Ureter (tissue), 1 donor: Measurements from ENCODE around the gene MYO18A. TPM values are rescaled to one million over a fixed set of nuclear protein-coding genes. Genes with fewer than 3 reads are reported as not detected.

Source experiments
- DNase-seq: peaks from one replicate; pipeline ENCODE4 v3.0.0-alpha.2; 2020; ENCODE audit warnings: low spot score
- total RNA-seq: library from RNA; stranded (reverse); gene quantifications from one replicate; pipeline ENCODE4 v1.2.4, GENCODE V29; 2023
- donor health status: DM: yes; HTN: yes; CAD: no.

The MYO18A gene
- total RNA-seq, 1 donor from 2014 or later, result 74.5 TPM

DNA sequence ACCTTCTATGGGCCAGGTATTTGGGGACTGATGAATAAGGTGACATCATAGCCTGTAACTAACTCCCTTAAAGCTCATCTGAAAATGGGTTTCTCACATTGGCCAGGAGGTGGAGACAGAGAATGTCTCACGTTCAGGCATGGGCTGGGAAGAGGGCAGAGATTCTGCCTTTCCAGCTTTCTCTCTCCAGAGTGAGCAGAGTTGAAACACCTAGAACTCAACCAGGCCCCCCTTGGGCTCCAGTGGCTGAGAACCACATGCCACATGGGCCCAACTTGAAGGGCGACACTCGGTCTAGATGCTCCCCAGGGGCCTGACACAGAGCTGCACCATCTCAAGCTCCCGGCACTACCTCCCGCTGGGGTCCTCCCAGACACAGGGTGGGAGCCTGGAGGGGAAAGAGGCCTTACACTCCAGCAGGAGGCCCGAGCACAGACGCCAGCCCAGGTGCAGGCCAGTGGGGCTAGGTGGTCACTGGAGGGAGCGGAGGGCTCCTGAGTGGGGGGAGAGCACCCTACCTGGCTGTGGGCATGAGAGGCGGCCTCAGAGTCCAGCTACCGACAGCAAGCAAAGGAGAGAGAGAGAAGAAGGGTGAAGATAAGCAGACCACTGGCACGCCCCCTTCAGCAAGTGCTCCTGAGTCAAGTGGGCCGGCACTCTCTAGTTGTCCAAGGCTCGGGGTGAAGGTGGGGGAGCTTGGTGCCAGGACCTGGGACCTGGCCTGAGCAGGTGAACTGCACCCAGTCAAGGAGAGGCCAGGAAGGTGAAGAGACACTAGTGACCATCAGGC, 55.9 kb downstream of the MYO18A start:
- no peak for DNase-seq

DNA sequence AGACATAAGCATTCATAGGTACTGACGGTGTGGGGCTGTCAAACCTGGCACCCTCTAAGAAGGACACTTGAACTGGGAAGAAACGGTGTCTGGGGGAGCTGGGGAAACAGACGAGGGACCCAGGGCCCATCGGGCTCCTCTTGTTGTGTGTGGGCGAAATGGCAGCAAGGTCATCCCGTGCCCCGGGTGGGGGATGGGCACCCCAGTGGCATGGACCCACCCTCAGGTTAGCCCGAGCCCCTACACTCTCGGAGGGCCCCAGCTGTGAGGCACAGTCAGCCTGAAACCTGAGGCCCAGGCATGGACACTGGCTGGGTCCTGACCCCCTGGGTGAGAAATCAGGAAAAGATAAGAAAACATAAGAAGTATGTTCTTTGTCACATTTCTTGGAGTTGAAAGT, 57.1 kb downstream of the MYO18A start:
- no peak for DNase-seq

DNA sequence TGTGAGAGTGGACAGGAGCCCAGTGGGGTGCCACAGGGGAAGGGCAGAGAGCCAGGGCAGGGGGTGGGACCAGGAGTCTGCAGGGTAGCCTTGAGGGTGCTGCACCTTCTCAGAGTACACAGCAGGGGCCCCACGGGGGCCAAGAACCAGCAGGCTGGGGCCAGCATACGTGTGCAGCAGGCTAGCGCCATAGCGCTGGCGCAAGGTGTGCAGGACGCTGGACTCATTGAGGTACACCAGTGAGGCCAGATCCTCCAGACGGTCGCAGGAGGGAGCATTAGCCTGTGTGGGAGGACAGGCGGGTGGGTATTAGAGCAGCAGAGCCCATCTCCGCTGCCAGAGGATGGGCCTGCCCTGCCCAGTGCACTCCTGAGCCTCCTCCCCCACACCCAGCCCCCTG, 58.8 kb downstream of the MYO18A start:
- DNase-seq, result no peak

DNA sequence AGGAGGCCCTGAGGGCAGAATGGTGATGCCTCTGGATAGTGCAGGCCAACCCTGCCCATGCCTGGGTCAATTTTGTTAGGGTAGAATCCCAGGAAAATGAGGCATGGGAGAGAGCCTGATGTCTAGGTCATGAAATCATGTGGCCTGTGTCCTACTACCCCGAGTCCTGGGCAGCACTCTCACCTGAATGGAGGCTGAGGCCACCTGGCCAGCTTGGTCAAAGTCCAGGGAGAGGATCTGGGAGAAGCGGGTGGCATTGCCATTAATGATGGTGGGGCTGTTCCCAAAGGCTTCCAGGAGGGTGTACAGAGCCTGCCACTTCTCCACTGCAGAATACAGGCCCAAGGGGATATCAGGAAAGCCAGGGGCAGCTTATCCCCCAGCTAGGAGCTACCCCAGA, 59.8 kb downstream of the MYO18A start:
- DNase-seq, result no peak

DNA sequence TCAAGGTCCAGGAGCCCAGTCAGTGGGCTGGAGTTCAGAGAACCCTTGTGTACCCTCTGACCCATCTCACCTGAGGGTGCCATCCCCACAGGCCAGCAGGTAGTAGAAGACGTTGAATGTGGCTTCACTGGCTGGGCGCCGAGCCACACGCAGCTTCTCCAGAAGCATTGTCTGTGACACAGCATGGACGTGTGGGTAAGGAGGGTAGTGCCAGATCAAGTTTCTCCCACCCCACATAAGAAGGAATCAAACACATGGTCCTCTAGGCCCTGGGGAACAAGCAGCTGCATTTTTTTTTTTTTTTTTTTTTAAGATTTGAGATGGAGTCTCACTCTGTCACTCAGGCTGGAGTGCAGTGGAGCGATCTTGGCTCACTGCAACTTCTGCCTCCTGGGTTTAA, 60.9 kb downstream of the MYO18A start:
- no peak for DNase-seq

DNA sequence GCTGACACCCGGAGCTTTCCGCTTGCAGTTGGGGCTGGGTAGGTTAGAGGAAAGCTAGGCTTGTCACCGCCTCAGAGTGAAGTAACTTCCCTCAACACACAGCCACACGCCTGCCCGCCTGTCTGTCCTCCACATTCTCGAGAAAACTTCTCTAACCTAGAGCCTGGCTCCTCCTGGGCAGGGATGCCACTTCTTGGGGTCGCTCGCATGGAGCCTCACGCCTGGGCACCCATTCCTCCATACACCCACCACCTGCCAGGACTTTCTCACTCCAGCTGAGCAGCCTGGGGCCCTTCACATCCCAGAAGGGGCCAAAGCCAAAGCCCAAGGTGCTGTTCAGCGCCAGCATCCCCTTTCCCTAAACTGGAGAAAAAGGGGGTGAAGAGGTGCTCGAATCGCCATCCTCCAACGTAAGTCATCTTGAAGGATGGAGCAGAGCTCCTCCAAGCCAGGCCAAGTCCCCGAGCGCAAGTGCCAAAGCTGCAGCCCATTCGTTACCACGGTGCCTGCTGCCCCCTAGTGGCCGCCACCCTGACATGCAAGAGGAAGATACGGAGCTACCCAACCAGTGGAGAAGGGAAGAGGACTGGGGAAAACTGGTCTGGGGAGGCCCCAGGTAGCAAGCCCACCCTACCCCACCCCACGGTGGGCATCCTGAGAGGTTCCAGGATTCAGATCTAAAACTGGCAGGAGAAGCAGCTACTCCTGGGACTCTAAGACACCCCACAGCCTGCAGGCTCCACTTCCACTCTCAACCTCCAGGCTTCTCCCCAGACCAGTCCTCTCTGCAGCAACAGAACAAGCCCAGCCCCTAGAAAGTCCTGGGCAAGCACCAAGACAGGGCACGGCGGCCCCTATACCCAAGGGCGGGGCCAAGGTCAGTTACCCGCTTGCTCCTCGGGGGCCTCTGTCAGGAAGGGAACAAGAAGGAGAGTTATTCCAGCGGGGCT, 63.1 kb downstream of the MYO18A start:
- peak; percentile 73 for DNase-seq

DNA sequence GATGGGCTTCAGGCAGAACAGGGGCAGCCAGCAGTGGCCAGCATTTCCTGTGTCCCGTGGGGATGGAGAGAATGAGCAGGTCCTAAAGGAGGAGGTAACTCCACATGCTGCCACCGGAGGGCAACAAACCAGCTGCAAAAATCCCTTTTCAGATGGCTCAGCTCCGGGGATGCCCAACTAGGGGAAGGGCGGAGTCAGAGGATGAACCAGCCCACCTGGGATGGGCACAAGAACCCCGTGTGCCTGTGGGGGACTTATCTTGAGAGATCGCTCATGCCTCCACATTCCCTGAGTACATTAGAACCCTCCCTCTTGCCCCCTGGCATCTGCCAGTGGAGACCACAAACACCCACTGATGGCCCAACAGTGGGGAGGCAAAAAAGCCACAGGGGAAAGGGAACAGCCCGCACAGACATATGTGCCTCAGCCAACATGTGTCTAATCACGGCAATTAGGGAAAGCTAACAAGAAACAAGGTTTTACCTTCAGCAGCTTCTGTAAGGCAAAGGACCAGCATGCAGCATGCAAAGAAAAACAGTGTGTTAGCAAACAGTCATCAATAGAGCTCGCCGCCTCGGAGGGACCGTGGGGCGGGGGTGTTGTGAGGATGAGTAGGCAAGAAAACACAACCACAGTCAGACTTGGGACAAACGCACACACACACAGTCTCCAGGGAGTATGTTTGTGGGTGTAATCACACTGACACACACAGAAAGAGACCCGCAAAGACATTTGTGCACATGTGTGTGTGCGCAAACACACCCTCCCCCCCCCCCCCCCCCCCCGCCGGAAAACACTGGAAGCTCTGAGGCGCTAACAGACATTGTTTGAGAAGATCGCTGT, 64.0 kb downstream of the MYO18A start:
- no peak for DNase-seq

DNA sequence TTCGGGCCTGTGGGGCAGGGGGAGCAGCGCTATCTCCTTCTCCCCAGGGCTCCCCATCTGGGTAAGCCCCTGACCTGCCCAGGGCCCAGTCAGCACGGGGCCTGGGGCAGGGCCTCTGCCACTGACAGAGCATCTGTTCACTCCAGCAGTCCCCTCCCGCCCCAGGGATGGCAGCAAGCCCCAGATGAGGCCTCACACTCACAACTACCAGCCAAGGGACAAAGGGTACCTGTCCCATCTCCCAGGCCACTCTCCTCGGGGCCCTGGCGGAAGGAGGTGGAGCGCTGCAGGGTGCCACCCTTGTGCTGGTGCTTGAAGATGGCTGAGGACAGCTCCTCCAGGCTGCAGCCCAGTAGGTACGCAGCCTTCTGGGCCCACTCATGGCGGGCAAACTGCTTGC, 64.8 kb downstream of the MYO18A start:
- DNase-seq, result no peak

DNA sequence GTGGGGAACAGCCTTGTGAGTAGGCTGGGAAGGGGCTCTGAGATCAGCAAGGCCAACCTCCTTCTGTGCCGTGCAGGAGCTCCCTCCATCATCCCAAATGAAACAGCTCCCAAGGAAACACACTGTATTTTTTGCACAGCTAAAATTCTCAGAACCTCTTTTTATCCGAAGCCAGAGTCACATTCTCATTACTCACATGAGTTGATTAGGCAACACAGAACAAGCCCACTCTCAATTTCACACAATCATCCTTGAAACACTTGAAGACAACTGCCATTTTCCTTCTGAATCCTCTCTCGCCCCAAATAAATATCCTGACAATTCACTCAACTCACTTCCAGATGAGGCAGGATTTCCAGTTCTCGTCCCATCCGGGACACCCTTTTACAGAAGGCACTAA, 66.1 kb downstream of the MYO18A start:
- no peak for DNase-seq

DNA sequence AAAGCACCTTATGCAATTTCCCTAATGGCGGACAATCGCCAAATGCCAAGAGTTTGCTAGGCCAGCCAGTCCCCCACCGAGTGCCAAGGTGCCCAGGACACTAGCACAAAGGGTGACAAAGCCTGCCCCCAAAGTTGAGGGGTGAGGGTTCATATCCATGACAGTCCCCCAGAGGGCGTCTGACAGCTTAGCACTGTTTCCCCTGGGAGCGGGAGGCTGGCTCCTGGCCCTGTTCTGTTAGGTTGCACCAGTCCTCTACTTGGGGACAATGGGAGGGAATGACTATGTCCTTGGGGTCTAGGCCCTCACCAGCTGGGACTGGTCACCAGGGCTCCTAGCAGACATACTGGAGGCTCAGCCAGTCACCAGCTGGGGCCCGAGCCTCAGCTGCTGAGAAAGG, 66.9 kb downstream of the MYO18A start:
- DNase-seq, result no peak

DNA sequence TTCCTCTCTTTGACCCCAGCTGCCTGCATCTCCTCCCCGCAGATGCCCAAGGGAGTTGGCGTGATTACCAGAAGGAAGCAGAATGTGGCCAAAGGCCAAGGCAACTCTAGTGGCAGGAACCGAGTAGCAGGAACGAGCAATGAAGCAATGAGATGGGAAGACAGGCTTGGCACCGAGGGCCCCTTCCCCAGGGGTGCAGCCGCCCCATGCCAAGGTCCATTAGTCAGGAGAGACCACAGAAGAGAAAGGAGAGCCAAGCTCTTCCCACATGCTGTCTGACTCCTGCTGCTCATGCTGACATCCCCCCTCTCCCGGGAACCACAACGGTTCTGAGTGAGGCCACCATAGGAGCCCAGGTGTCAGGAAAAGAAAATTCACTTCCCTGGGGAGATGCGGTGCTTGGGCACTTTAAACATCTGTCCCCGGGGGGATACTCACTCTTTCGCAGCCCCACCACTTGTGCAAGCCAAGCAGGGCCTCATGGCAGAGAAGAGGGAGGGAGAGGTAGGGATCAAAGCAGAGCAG, 67.4 kb downstream of the MYO18A start:
- DNase-seq, result no peak

DNA sequence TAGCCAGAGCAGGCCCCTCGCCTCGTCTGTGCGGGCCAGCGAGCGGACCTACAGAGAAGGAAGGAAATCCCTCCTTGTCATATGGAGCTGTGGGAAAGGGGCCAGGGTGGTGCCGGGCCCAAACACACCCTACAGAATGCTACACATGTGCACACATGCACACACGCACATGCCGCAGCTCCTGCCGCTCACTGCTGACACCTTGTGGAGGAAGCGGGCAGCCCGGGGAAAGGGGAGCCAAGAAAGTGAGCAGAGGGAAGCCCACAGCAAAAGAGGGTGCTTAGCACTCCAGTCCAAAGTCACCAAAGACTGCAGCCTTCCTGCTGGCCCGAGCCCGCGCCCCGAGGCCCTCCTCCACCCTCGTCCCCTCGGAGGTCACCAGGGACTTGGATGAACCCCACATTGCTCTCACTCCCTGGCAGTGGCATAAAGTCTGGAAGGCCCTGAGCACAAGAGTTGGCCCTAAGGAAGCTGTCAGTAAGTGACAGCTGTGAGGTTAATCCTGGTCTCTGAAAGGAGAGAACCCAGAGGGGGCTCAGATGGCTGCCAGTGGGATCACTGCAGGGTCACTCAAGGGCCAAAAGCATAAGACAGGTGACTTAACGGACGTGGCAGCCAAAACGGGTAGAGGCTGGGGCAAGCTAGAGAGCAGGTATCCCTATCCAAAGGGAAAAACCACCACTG, 68.2 kb downstream of the MYO18A start:
- peak; percentile 81 for DNase-seq

DNA sequence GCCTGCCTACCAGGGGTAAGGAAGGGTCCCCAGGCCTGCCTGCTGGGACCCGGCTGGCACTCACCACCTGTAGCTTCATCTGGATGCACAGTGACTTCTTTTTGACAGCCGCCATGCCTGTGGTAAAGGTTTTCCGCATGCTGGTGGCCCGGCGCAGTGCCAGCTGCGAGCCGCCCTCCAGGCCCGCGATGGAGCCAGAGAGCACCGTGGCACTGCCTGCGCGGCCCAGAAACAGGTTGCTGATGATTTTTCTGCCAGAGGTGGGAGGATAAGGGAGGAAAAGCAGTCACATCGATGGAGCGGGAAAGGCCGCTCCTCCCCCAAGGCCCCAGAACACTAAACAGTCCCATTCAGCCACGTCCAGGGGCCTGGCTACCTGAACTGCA, 69.8 kb downstream of the MYO18A start:
- no peak for DNase-seq

DNA sequence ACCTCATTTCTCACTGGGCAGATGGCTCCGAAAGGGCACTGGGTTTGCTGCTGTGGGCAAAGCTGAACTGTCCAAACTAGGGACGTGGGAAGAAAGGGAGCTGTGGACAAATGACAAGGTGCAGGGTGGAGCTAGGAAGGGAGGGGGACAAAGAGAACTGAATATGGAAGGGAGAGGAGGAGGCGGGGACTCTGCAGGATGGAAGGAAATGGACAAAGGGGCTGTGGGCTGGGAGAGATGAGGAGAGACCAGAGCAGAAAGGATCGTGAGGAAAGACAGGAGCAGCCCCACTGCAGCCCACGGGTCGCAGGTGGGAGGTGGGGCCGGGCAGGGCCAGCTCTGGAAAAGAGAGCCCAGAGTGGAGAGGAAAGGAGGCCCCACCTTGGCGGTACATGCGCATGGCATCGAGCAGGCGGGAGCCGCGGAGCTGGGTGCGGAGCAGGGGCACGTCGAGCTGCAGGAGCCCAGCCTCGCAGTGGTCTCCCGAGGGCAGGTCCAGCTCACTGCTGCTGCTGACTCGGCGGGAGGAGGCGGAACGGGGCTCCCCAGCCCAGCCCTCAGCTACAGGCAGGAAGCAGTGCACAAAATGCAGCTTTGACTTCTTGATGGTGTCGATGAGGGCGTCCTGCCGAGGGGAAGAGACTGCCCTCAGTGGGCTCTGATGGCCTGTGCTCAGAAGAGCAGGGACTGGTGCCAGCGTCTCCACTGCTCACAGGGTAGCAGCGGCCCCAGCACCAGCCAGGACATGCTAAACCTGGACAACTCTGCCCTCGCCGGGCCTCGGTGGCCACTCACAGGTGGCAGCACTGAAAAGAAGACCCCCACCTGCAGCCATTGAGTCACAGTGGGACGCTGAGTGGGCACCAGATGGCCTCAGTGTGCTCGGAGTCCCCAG, 70.5 kb downstream of the MYO18A start:
- DNase-seq, result no peak

DNA sequence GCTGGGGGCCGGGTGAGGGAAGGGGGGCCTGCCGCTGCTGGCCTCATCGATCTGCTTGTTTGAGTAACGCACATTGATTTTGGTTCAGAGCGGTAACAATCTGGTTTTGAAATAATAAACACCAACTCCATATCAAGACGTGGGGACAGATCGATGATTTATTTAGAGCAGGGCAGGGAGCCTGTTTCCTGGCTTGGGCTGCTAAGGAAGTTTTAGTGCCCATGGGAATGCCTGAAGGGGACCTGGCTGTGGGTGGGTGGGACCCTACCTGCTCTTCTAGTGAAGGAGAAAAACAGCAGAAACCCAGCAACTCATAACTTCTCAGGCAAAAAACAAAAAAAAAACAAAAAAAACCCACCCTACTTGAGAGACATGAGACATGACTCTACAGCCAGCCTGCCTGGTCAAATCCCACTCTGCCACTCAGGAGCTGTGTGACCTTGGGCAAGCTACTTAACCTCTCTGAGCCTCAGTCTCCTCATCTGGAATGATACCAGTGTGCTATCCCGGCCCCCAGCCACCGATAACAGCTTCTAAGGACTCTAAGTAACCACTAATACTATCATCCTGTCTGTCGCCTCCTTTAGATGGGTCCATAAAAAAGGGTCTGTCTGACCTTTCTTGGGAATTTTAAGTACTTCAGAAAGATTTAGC, 71.2 kb downstream of the MYO18A start:
- DNase-seq, result no peak

DNA sequence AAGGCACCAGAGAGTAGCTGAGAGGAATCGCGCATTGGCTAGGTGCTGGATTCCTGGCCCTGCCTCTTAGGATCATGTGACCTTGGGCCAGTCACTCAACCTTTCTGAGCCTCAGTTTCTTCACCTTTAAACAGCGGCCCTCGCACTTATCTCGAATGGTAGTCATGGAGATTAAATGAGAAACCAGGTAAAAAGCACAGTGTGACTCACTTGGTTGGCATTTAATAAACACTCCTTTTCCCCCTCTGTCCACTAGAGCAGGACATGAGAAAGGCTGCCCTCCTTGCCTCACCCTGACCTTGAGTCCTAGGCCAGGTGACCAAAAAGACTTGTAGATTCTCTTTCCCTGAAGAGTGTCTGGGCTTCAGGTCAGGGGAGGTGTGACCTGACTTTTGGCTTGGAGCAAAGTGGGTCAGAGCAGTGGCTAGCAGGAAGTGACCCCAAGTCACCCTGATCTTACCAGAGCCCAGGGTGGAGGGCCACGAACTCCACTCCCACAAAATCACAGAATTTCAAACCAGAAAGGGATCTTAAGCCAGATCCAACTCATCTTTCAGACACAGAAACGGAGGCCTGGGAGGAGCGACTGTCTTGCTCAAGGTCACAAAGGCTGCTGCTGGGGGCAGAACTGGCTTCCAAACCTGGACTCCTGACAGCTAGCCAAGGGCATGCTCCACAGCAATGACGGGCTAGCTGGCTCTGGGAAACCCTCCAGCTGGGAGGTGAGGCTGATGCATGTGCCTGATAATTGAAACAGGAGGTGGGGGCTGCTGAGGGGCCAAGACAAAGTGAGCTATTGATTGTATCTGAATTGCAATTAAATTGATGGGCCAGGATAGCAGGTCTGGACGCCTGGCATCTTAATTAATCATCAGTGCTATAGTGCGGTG, 72.0 kb downstream of the MYO18A start:
- no peak for DNase-seq

DNA sequence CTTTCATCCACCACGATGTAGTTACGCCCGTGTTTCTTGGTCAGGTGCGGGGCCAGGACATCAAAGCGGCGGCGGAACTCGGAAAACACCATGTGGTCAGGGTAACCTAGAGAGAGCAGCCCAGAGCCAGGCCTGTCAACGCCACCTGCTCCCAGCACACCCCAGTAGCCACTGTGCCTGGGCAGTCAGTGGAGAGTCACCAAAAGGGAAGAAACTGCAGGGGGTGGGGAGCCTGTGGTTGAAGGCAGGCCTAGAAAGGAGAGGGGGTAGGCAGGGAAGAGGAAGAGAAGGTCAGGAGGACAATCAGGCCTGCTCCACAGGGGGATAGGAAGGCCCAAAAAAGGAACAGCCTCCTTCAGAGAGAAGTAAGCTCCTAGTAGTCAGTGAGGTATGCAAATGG, 73.1 kb downstream of the MYO18A start:
- no peak for DNase-seq

DNA sequence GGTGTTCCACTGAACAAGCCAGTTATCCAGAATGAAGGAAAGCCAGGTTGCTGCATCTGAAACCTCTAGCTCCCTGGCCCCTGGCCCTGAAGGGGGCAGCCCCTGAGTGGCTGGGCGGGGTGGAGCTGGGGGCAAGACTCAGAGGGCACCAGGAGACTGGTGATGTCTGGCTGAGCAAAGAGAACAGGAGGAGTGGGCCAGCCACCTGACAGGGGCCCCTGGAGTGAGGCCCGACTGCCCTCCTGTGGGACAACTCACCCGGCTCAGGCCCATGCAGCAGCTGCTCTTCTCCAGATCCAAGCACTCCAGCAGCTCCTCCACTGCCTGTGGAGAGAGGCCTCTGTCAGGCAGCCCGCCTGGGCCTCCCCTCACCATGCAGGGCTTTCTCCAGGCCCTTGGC, 76.9 kb downstream of the MYO18A start:
- no peak for DNase-seq

DNA sequence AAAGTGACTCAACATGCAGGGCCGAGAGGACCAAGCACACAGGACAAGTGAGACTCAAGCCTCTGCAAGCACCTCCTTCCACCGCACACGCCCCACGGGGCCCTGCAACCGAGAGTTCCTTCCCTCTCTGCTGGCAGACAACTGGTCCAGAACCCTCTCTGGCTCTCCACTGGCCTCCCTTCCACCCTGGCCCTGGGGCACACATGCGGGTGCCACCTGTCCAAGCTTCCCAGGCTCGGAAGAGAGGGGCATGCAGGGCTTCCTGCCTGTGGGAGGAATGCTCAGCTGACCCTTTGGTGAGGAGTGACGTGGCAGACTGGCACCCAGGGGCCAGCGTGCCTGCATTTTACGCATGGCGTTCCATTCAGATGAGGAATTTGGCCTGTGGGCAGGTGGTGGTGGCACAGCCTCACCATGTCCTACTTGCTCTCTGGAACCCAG, 77.4 kb downstream of the MYO18A start:
- no peak for DNase-seq
